Naive thymus-derived CD8-positive, alpha-beta T cell (primary cell): ENCODE data around the gene CEACAM1. TPM values are rescaled to one million over a fixed set of nuclear protein-coding genes. Genes with fewer than 3 reads are reported as not detected.
"Not testable (repeated sequence)": the region's sequence is repeated elsewhere in the genome, so short reads cannot be mapped to it uniquely, and the experiment has no call there.

Experiments
- ATAC-seq, 2 donors: fragments of 150-1000 bp; cut with Tn5 transposase in 1 of 2; sonication (Bioruptor Pico), chemical (Tn5 transposase) in 1 of 2; 1 replicate in 1 of 2; 2 replicates in 1 of 2; pipeline ENCODE4 v1.10.0; 2021; ENCODE audit warnings: mild to moderate bottlenecking in 2 of 2, moderate library complexity in 2 of 2
- POLR2A ChIA-PET: fragments of 350-600 bp; sonication (Branson Sonifier 250); formaldehyde crosslinking; loops from one replicate; lab custom pipeline; 2021; ENCODE audit warnings: antibody characterized with exemption; lab: Charles Lee
- DNase-seq, 10 donors: peaks; one replicate each; pipeline versions ENCODE4 v3.0.0 to v3.0.0-alpha.2; 2020 to 2022
- H3K27ac Mint-ChIP-seq, 10 donors: one replicate each; pipeline ENCODE4 v1.8.0; 2020 to 2022; ENCODE audit warnings: mild to moderate bottlenecking in 10 of 10, mixed read lengths in 10 of 10, moderate library complexity in 4 of 10, inconsistent platforms in 1 of 10
- H3K27me3 Mint-ChIP-seq, 5 donors: one replicate each; pipeline ENCODE4 v1.8.0; 2021 to 2022; ENCODE audit warnings: mixed read lengths in 5 of 5
- H3K36me3 Mint-ChIP-seq, 3 donors: one replicate each; pipeline ENCODE4 v1.8.0; 2020 to 2022; ENCODE audit warnings: mixed read lengths in 3 of 3, mild to moderate bottlenecking in 2 of 3, inconsistent platforms in 1 of 3
- H3K4me1 Mint-ChIP-seq, 4 donors: one replicate each; pipeline ENCODE4 v1.8.0; 2021 to 2022; ENCODE audit warnings: mixed read lengths in 4 of 4
- H3K4me3 Mint-ChIP-seq, 10 donors: one replicate each; pipeline ENCODE4 v1.8.0; 2020 to 2022; ENCODE audit warnings: mild to moderate bottlenecking in 10 of 10, mixed read lengths in 10 of 10, moderate library complexity in 6 of 10, inconsistent platforms in 1 of 10
- H3K9me3 Mint-ChIP-seq, 9 donors: one replicate each; pipeline ENCODE4 v1.8.0; 2020 to 2022; ENCODE audit warnings: mixed read lengths in 9 of 9, mild to moderate bottlenecking in 3 of 9, inconsistent platforms in 1 of 9, moderate library complexity in 1 of 9
- polyA plus RNA-seq, 3 donors: library from polyadenylated mRNA; unstranded; fragments of 300-500 nt; fragmentation: Illumina TruSeq; gene quantifications; one replicate each; pipeline ENCODE4 v1.2.3, GENCODE V29; 2021
- total RNA-seq, 8 experiments: library from RNA in 2 of 8; stranded (reverse) in 2 of 8; gene quantifications; one replicate each; pipeline ENCODE4 v1.2.3 and lab custom pipeline; 2021 to 2026

CEACAM1 gene
- total and polyA plus RNA-seq, 5 experiments from 2014 or later, result 1.3 to 2.2 (median 1.4) TPM

DNA sequence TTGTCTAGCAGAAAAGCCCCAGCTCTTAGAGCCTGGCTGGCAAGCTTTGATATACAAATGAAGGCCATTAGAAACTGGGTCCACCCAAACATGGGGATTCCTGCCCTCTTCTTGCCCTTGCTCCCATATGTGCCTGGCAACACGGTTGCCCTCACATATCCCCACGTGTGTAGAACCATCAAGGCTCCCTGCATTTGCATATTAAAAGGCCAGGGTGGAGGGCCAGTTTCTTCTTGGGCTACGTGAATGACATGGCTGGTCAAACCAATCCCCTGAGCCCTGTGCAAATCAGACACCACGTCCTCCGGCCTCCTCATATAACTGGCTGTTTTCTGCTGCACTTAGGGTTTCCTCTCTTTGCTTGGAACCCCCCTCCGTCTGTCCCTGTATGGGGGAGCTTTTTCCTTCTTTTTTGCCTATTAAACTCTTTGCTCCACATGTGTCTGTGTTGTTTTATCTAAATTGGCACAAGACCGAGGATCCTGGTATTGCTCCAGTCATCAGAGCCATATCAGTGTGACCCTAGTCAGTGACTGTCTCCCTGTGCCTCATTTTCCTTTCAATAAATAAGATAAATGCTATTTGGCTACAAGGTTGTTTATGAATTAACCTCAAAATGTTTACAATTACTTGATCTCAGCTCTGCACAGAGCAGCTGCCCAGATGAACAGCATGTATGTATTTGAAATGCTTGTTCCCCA, 30.3 kb upstream of the CEACAM1 start:
- POLR2A ChIA-PET, result no interaction called here
- no peak for ATAC-seq
- no peak overlapping the region for H3K27ac Mint-ChIP-seq
- H3K27me3 Mint-ChIP-seq, result peaks cover 21 to 82% (median 35%) of the 10 kb centered on the region in 5 donors
- H3K36me3 Mint-ChIP-seq, result peaks cover 0 to 2% (median 0%) of the 10 kb centered on the region in 3 donors
- no peak overlapping the region for H3K4me3 Mint-ChIP-seq
- H3K9me3 Mint-ChIP-seq, result no peaks in the 10 kb centered on the region
- peaks cover 4 to 16% (median 8%) of the 10 kb centered on the region in 4 donors for H3K4me1 Mint-ChIP-seq
- no peak for DNase-seq

DNA sequence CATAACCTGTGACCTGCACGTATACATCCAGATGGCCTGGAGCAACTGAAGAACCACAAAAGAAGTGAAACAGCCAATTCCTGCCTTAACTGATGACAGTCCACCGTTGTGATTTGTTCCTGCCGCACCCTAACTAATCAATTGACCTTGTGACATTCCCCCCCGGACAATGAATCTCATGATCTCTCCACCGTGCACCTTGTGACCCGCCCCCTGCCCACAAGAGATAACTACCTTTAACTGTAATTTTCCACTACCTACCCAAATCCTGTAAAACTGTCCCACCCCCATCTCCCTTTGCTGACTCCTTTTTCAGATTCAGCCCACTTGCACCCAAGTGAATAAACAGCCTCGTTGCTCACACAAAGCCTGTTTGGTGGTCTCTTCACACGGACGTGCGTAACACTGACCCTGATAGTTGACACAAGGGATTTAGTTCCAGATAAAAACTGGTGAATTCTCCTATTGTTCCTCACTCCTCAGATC, 29.1 kb upstream of the CEACAM1 start:
- peak overlapping the region in 1 of 10 donors; percentile 21 for H3K27ac Mint-ChIP-seq
- ATAC-seq, DNase-seq, POLR2A ChIA-PET, H3K9me3 Mint-ChIP-seq, H3K36me3 Mint-ChIP-seq, H3K4me3 Mint-ChIP-seq: not testable (repeated sequence)
- H3K27me3 Mint-ChIP-seq, result peaks cover 17 to 75% (median 30%) of the 10 kb centered on the region in 5 donors
- peaks cover 0 to 11% (median 7%) of the 10 kb centered on the region in 4 donors for H3K4me1 Mint-ChIP-seq

- Mint-ChIP-seq H3K36me3 (peaks cover 0 to 2% (median 0%) of the 10 kb centered on the region in 3 donors), H3K4me3 (no peak overlapping the region), H3K4me1 (peaks cover 0 to 11% (median 7%) of the 10 kb centered on the region in 4 donors), H3K27ac (no peak overlapping the region), H3K27me3 (peaks cover 12 to 77% (median 33%) of the 10 kb centered on the region in 5 donors), H3K9me3 (peaks cover 0 to 9% (median 0%) of the 10 kb centered on the region in 9 donors)
- POLR2A ChIA-PET, result interaction anchor here (0.5 kb wide), 1 partner anchor 48 kb away, joined by 4 read pairs; no protein-coding TSS in a partner anchor
- no peak for DNase-seq
- ATAC-seq, result no peak
Observed at GRCh38 chr19:42555801-42556200, 27.5 kb upstream of the CEACAM1 start.

- peaks cover 0 to 11% (median 7%) of the 10 kb centered on the region in 4 donors for H3K4me1 Mint-ChIP-seq
- peaks cover 12 to 77% (median 31%) of the 10 kb centered on the region in 5 donors for H3K27me3 Mint-ChIP-seq
- DNase-seq (no peak), ATAC-seq (no peak)
- H3K36me3 Mint-ChIP-seq, result peaks cover 0 to 2% (median 0%) of the 10 kb centered on the region in 3 donors
- peak overlapping the region in 1 of 10 donors; percentile 29 for H3K27ac Mint-ChIP-seq
- no peak overlapping the region for H3K4me3 Mint-ChIP-seq
- POLR2A ChIA-PET, result interaction anchor here (0.5 kb wide), 1 partner anchor 47 kb away, joined by 4 read pairs; no protein-coding TSS in a partner anchor
- H3K9me3 Mint-ChIP-seq, result peaks cover 0 to 12% (median 0%) of the 10 kb centered on the region in 9 donors
Observed at GRCh38 chr19:42555317-42555716, 27.0 kb upstream of the CEACAM1 start.

GRCh38 chr19:42554046-42554575, 25.8 kb upstream of the CEACAM1 start:
- POLR2A ChIA-PET, result no interaction called here
- Mint-ChIP-seq H3K27ac (no peak overlapping the region), H3K9me3 (peaks cover 0 to 24% (median 5%) of the 10 kb centered on the region in 9 donors), H3K4me3 (no peak overlapping the region), H3K36me3 (peaks cover 0 to 10% (median 2%) of the 10 kb centered on the region in 3 donors), H3K27me3 (peaks cover 15 to 86% (median 31%) of the 10 kb centered on the region in 5 donors), H3K4me1 (peaks cover 0 to 11% (median 7%) of the 10 kb centered on the region in 4 donors)
- ATAC-seq (no peak), DNase-seq (no peak)

DNA sequence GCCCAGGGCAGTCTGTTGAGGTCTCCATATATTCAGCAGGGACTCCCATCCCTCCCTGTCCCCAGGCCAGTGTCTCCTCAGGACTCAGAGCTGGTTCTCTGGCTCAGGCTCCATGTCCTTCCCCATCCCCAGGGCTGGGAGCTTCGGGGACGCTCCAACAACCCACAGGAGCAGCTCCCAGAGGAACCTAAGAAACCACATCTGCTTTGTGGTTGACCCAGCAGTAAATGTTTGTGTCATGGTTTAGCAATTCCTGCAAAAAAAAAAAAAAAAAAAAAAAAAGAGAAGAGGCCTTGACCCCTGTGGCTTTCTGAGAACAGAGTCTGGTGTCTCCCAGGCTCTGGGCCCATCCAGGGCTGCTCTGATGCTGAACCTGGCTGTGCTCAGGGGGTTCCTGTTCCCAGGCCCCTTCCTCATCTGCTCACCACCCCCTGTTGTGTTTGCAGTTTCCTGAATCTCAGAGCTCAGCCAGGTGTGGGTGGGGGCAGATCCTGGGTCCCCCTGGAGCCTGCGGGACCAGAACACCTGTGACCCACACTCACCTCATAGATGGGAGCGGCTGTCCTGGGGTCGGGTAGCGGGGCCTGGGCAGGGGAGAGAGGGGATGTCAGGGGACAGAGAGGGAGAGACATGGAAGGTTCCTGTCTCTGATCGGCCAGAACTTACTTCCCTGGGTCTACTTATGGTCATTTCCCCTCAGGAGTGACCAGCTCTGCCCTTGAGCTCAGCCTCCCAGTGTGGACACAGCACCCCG, 25.2 kb upstream of the CEACAM1 start:
- POLR2A ChIA-PET, result no interaction called here
- H3K27ac Mint-ChIP-seq, result no peak overlapping the region
- peaks cover 0 to 10% (median 2%) of the 10 kb centered on the region in 3 donors for H3K36me3 Mint-ChIP-seq
- H3K4me1 Mint-ChIP-seq, result peaks cover 0 to 11% (median 7%) of the 10 kb centered on the region in 4 donors
- peaks cover 0 to 30% (median 7%) of the 10 kb centered on the region in 9 donors for H3K9me3 Mint-ChIP-seq
- ATAC-seq, result no peak
- H3K27me3 Mint-ChIP-seq, result peaks cover 17 to 86% (median 31%) of the 10 kb centered on the region in 5 donors
- no peak overlapping the region for H3K4me3 Mint-ChIP-seq
- DNase-seq, result no peak

DNA sequence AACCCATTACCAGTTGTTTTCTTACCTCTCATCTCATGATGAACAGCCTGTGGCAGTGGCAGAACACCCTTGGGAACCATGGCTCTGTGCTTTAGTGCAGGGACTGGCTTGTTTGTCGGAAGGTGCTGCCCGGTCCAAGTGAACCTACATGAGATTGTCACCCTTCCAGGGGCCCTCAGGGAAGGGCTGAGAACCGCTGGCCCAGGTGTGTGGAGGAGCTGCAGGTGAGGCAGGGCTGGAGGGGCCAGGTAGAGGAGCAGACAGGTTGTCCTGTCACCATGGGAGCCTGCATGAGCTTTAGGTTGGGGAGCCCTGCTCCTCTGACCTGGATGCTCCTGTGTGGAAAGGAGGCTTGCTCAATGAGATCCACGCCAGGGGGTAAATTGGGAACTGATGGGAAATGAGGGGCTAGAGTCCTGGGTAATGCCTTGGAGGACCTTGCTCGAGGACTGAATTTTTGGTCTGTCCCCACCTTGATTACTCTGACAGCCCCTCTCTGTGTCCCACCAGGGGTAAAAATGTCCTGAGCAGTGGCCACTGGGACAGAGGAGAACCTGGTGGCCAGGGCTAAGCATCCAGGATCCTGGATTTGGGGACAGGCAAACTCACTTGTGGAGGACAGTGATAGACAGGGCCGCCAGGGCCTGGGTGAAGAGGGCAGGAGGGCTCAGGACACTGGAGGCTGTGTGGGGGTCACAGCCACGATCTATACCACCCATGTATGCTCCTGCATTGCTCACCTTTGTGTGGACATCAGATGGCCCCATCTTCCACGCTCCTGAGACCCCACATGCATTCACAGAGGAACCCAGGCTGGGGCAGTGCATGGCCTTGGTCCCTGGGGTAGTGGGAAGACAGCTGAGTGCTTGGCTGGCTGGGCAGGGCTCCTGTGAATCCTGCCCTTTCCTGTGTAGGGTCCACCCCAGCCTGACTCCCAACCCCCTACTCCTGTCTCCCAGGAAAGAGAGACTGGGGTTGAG, 24.1 kb upstream of the CEACAM1 start:
- Mint-ChIP-seq H3K36me3 (peaks cover 0 to 10% (median 2%) of the 10 kb centered on the region in 3 donors), H3K27ac (peak overlapping the region in 1 of 10 donors; percentile 13), H3K9me3 (peaks cover 0 to 30% (median 7%) of the 10 kb centered on the region in 9 donors), H3K4me3 (no peak overlapping the region), H3K27me3 (peaks cover 17 to 85% (median 33%) of the 10 kb centered on the region in 5 donors), H3K4me1 (peaks cover 0 to 11% (median 7%) of the 10 kb centered on the region in 4 donors)
- no peak for DNase-seq
- POLR2A ChIA-PET, result no interaction called here
- no peak for ATAC-seq

DNA sequence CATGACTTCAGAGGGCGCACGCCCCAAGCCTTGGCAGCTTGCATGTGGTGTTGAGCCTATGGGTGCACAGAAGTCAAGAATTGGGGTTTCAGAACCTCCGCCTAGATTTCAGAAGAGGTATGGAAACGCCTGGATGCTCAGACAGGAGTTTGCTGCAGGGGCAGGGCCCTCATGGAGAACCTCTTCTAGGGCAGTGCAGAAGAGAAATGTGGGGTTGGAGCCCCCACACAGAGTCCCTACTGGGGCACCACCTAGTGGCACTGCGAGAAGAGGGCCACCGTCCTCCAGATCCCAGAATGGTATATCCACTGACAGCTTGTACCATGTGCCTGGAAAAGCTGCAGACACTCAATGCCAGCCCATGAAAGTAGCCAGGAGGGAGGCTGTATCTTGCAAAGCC, 22.2 kb upstream of the CEACAM1 start:
- Mint-ChIP-seq H3K9me3 (peaks cover 0 to 30% (median 7%) of the 10 kb centered on the region in 9 donors), H3K27me3 (peaks cover 17 to 82% (median 35%) of the 10 kb centered on the region in 5 donors), H3K36me3 (peaks cover 0 to 10% (median 0%) of the 10 kb centered on the region in 3 donors)
- POLR2A ChIA-PET, ATAC-seq, H3K27ac Mint-ChIP-seq, H3K4me3 Mint-ChIP-seq, H3K4me1 Mint-ChIP-seq: not testable (repeated sequence)
- peak in 1 of 10 donors; percentile 11 for DNase-seq

DNA sequence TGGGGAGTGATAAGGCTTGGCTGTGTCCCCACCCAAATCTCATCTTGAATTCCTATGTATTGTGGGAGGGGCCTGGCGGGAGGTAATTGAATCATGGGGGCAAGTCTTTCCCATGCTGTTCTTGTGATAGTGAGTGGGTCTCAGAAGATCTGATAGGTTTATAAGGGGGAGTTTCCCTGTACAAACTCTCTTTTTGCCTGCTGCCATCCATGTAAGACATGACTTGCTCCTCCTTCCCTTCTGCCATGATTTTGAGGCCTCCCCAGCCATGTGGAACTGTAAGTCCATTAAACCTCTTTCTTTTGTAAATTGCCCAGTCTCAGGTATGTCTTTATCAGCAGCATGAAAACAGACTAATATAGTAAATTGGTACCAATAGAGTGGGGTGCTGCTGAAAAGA, 20.8 kb upstream of the CEACAM1 start:
- DNase-seq, H3K27ac Mint-ChIP-seq, H3K4me3 Mint-ChIP-seq, ATAC-seq, H3K4me1 Mint-ChIP-seq, POLR2A ChIA-PET: not testable (repeated sequence)
- peaks cover 0 to 10% (median 0%) of the 10 kb centered on the region in 3 donors for H3K36me3 Mint-ChIP-seq
- H3K27me3 Mint-ChIP-seq, result peaks cover 13 to 67% (median 25%) of the 10 kb centered on the region in 5 donors
- H3K9me3 Mint-ChIP-seq, result peaks cover 0 to 30% (median 7%) of the 10 kb centered on the region in 9 donors

GRCh38 chr19:42548552-42548951, 20.3 kb upstream of the CEACAM1 start:
- H3K4me3 Mint-ChIP-seq, result no peak overlapping the region
- POLR2A ChIA-PET, result no interaction called here
- peaks cover 0 to 10% (median 0%) of the 10 kb centered on the region in 3 donors for H3K36me3 Mint-ChIP-seq
- peaks cover 0 to 30% (median 7%) of the 10 kb centered on the region in 9 donors for H3K9me3 Mint-ChIP-seq
- no peak overlapping the region for H3K27ac Mint-ChIP-seq
- H3K27me3 Mint-ChIP-seq, result peaks cover 13 to 63% (median 23%) of the 10 kb centered on the region in 5 donors
- H3K4me1 Mint-ChIP-seq, result peaks cover 0 to 4% (median 0%) of the 10 kb centered on the region in 4 donors
- ATAC-seq, result no peak
- DNase-seq, result peak in 1 of 10 donors; percentile 0

DNA sequence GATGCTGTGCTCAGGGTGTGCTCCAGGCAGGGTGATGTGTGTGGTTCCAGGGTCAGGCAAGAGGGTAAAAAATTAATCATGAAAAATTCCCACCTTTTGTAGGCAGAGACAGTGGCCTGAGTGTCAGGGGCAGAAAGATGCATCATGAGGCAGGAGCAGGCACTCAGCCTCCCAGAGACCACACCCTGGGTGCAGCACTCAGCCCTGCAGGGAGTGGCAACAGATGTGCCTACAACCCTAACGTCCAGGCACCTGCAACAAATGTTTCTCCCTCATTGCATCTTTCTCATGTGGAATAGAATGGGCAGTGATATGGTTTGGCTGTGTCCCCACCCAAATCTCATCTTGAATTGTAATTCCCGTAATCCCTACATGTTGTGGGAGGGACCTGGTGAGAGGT, 19.6 kb upstream of the CEACAM1 start:
- ATAC-seq (no peak), DNase-seq (no peak)
- Mint-ChIP-seq H3K27me3 (peaks cover 13 to 63% (median 25%) of the 10 kb centered on the region in 5 donors), H3K36me3 (peaks cover 0 to 10% (median 0%) of the 10 kb centered on the region in 3 donors), H3K4me1 (peaks cover 0 to 4% (median 0%) of the 10 kb centered on the region in 4 donors), H3K4me3 (no peak overlapping the region), H3K9me3 (peaks cover 0 to 30% (median 7%) of the 10 kb centered on the region in 9 donors), H3K27ac (no peak overlapping the region)
- POLR2A ChIA-PET, result no interaction called here
